SK-N-SH treated with all-trans-retinoic acid at 6 μM for 48 hours (cell line): ENCODE data around the gene PRUNE2.

ENCODE experiments used
- ARNTL ChIP-seq: fragments of 450-650 bp; formaldehyde crosslinking; IDR thresholded peaks from 2 replicates; pipeline ENCODE4 v1.5.0; 2020; ENCODE audit warnings: low read depth, mild to moderate bottlenecking, moderate library complexity, borderline replicate concordance
- BACH2 ChIP-seq: fragments of 250-450 bp; sonication (Bioruptor Pico); IDR thresholded peaks from 2 replicates; pipeline ENCODE4 v1.9.0; 2021; ENCODE audit warnings: mild to moderate bottlenecking, borderline replicate concordance
- RARB ChIP-seq: fragments of 250-450 bp; sonication (Bioruptor Pico); IDR thresholded peaks from 2 replicates; pipeline ENCODE4 v1.8.0; 2021; ENCODE audit warnings: mild to moderate bottlenecking, moderate library complexity
- SNAI2 ChIP-seq: fragments of 250-450 bp; sonication (Bioruptor Pico); IDR thresholded peaks from 2 replicates; pipeline ENCODE4 v1.5.0; 2020; ENCODE audit warnings: mild to moderate bottlenecking, moderate library complexity
- TCF4 ChIP-seq: fragments of 250-450 bp; sonication (Bioruptor Pico); IDR thresholded peaks from 2 replicates; pipeline ENCODE4 v1.8.0; 2021; ENCODE audit warnings: mild to moderate bottlenecking, moderate library complexity, borderline replicate concordance
- ZFP3 ChIP-seq: fragments of 250-450 bp; sonication (Bioruptor Pico); IDR thresholded peaks from 2 replicates; pipeline ENCODE4 v1.5.0; 2020; ENCODE audit warnings: mild to moderate bottlenecking, moderate library complexity
- ZFP30 ChIP-seq: fragments of 450-650 bp; formaldehyde crosslinking; IDR thresholded peaks from 2 replicates; pipeline ENCODE4 v1.5.0; 2022; ENCODE audit warnings: mild to moderate bottlenecking, moderate library complexity
- ZNF565 ChIP-seq: fragments of 450-650 bp; formaldehyde crosslinking; conservative IDR thresholded peaks from 2 replicates; pipeline ENCODE4 v1.5.0; 2020; ENCODE audit warnings: low read depth, mild to moderate bottlenecking, moderate library complexity
- ZNF70 ChIP-seq: fragments of 450-650 bp; formaldehyde crosslinking; IDR thresholded peaks from 2 replicates; pipeline ENCODE4 v1.5.0; 2020; ENCODE audit warnings: mild to moderate bottlenecking, moderate library complexity
- ZNF8 ChIP-seq: fragments of 450-650 bp; formaldehyde crosslinking; IDR thresholded peaks from 2 replicates; pipeline ENCODE4 v1.5.0; 2020; ENCODE audit warnings: mild to moderate bottlenecking, moderate library complexity
- TF ChIP-seq, protein P1 (sequence below): fragments of 250-450 bp; sonication (Bioruptor Pico); IDR thresholded peaks from 2 replicates; pipeline ENCODE4 v1.8.0; 2020; ENCODE audit warnings: mild to moderate bottlenecking, moderate library complexity, borderline replicate concordance
- TF ChIP-seq, protein P2 (sequence below): fragments of 250-450 bp; sonication (Bioruptor Pico); IDR thresholded peaks from 2 replicates; pipeline ENCODE4 v1.8.0; 2021; ENCODE audit warnings: low read depth, mild to moderate bottlenecking, moderate library complexity, borderline replicate concordance
- TF ChIP-seq, protein P3 (sequence below): fragments of 250-450 bp; sonication (Bioruptor Pico); IDR thresholded peaks from 2 replicates; pipeline ENCODE4 v1.5.1; 2020; ENCODE audit warnings: low read depth, mild to moderate bottlenecking, moderate library complexity
- TF ChIP-seq, protein P4 (sequence below): fragments of 250-450 bp; sonication (Bioruptor Pico); IDR thresholded peaks from 2 replicates; pipeline ENCODE4 v1.5.1; 2021; ENCODE audit warnings: mild to moderate bottlenecking, moderate library complexity

DNA sequence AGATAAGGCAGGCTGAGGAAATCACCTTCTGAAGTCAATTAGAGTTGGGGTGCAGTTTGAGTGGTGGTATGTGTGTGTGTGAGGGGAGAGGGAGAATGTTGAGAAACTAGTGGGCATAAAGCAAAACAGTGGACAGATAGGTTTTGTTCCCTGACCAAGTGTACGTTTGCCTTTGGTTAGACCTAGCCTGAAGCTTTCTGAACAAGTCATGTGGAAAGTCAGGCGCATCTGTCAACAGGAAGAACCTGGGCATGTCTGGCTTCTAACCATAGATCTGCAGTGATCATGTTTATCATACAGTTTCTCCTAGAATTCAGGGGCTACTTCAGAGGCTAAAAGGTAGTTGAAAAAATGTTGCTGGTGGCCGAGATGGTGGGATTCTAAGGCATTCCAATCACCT lies 284.9 kb downstream of the PRUNE2 start:
- no peak for TF ChIP-seq ZFP3 (CRISPR knock-in tag)
- TF ChIP-seq, protein P1, sequence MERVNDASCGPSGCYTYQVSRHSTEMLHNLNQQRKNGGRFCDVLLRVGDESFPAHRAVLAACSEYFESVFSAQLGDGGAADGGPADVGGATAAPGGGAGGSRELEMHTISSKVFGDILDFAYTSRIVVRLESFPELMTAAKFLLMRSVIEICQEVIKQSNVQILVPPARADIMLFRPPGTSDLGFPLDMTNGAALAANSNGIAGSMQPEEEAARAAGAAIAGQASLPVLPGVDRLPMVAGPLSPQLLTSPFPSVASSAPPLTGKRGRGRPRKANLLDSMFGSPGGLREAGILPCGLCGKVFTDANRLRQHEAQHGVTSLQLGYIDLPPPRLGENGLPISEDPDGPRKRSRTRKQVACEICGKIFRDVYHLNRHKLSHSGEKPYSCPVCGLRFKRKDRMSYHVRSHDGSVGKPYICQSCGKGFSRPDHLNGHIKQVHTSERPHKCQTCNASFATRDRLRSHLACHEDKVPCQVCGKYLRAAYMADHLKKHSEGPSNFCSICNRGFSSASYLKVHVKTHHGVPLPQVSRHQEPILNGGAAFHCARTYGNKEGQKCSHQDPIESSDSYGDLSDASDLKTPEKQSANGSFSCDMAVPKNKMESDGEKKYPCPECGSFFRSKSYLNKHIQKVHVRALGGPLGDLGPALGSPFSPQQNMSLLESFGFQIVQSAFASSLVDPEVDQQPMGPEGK, result no peak
- TF ChIP-seq, protein P2, sequence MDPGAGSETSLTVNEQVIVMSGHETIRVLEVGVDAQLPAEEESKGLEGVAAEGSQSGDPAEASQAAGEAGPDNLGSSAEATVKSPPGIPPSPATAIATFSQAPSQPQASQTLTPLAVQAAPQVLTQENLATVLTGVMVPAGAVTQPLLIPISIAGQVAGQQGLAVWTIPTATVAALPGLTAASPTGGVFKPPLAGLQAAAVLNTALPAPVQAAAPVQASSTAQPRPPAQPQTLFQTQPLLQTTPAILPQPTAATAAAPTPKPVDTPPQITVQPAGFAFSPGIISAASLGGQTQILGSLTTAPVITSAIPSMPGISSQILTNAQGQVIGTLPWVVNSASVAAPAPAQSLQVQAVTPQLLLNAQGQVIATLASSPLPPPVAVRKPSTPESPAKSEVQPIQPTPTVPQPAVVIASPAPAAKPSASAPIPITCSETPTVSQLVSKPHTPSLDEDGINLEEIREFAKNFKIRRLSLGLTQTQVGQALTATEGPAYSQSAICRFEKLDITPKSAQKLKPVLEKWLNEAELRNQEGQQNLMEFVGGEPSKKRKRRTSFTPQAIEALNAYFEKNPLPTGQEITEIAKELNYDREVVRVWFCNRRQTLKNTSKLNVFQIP (CRISPR knock-in tag), result no peak
- no peak for TF ChIP-seq ZNF565
- TF ChIP-seq, protein P3, sequence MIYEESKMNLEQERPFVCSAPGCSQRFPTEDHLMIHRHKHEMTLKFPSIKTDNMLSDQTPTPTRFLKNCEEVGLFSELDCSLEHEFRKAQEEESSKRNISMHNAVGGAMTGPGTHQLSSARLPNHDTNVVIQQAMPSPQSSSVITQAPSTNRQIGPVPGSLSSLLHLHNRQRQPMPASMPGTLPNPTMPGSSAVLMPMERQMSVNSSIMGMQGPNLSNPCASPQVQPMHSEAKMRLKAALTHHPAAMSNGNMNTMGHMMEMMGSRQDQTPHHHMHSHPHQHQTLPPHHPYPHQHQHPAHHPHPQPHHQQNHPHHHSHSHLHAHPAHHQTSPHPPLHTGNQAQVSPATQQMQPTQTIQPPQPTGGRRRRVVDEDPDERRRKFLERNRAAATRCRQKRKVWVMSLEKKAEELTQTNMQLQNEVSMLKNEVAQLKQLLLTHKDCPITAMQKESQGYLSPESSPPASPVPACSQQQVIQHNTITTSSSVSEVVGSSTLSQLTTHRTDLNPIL (CRISPR knock-in tag), result no peak
- no peak for TF ChIP-seq ZFP30 (CRISPR knock-in tag)
- no peak for TF ChIP-seq SNAI2 (CRISPR knock-in tag)
- no peak for TF ChIP-seq ZNF70 (CRISPR knock-in tag)
- no peak for TF ChIP-seq RARB
- no peak for TF ChIP-seq BACH2 (CRISPR knock-in tag)
- TF ChIP-seq, protein P4, sequence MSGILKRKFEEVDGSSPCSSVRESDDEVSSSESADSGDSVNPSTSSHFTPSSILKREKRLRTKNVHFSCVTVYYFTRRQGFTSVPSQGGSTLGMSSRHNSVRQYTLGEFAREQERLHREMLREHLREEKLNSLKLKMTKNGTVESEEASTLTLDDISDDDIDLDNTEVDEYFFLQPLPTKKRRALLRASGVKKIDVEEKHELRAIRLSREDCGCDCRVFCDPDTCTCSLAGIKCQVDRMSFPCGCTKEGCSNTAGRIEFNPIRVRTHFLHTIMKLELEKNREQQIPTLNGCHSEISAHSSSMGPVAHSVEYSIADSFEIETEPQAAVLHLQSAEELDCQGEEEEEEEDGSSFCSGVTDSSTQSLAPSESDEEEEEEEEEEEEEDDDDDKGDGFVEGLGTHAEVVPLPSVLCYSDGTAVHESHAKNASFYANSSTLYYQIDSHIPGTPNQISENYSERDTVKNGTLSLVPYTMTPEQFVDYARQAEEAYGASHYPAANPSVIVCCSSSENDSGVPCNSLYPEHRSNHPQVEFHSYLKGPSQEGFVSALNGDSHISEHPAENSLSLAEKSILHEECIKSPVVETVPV (CRISPR knock-in tag), result no peak
- TF ChIP-seq TCF4, result no peak
- TF ChIP-seq ARNTL (CRISPR knock-in tag), result no peak
- TF ChIP-seq ZNF8, result no peak
